ENCODE results near the gene PLXNA4. TPM values are rescaled to one million over a fixed set of nuclear protein-coding genes. Genes with fewer than 3 reads are reported as not detected.

Gene PLXNA4
- total and polyA plus RNA-seq, 11 donors: 1.8 to 22.1 (median 10.5) TPM

DNA sequence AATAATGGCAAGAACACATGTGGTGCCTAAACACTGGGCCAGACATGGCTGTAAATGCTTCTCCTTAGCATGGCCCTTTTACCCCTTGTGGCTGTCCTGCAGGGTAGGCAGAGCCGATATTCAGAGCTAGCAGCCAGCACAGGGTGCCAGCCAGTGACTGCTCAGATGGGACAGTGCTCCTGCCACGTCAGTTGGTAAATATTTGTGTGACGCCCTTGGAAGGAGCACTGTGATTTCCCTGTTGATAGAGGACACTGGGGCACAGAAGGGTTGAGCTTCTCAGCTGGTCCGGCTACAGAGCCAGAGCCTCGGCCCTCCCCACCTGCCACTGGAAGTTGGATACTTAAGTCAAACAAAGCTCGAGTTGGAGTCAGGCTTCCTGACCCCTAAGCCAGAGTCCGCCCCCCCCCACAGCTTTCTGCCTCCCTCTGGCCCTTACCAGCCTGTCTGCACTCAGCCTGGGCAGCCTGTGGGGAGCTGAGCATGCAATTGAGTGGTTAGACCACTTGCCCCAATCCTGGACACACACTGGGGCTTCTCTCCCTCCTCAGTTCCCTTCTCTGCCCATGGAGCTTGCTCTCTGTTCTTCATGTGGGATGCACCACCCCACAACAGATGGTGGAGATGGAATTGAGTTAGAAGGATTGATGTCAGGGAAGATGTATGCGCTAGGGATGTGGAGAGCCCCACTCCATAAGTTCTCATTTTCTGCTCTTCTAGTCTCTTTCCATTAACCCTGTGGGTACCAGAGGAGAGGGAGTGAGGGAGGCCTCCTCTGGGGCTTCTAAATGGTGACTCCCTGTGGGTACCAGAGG is 350.8 kb downstream of the PLXNA4 start:
- Histone ChIP-seq H3K27ac (peak overlapping the region in 5 of 12 donors; percentile 11 to 65 (median 41)), H3K36me3 (no peaks in the 10 kb centered on the region), H3K9me3 (no peaks in the 10 kb centered on the region), H3K27me3 (no peaks in the 10 kb centered on the region), H3K4me3 (no peak overlapping the region), H3K4me1 (peaks cover 0 to 16% (median 0%) of the 10 kb centered on the region in 12 donors)
- DNase-seq (peak in 2 of 5 donors; percentile 29 to 82), ATAC-seq (peak; percentile 74 to 93 (median 85))
- intact Hi-C loops (cut with DNase I): no loop called here
- 46 to 70% (median 59%) methylated on average over 6 to 8 of the region's 8 CpGs for WGBS, 4 donors
- TF ChIP-seq POLR2A (IDR thresholded peaks at IDR 0.05) (no peak), CTCF (IDR thresholded peaks at IDR 0.05) (peak in 1 of 12 donors; percentile 10)

GRCh38 chr7:132221356-132221755 is 354.9 kb downstream of the PLXNA4 start:
- Histone ChIP-seq H3K27ac (no peak overlapping the region), H3K9me3 (no peaks in the 10 kb centered on the region), H3K4me1 (peaks cover 0 to 16% (median 0%) of the 10 kb centered on the region in 12 donors), H3K4me3 (no peak overlapping the region), H3K36me3 (no peaks in the 10 kb centered on the region), H3K27me3 (no peaks in the 10 kb centered on the region)
- DNase-seq (no peak), ATAC-seq (no peak)
- TF ChIP-seq POLR2A (IDR thresholded peaks at IDR 0.05): no peak
- no peak for TF ChIP-seq CTCF (IDR thresholded peaks at IDR 0.05)
- intact Hi-C loops (cut with DNase I): no loop called here

GRCh38 chr7:132220060-132220459 is 356.2 kb downstream of the PLXNA4 start:
- DNase-seq (no peak), ATAC-seq (no peak)
- no peak for TF ChIP-seq POLR2A (IDR thresholded peaks at IDR 0.05)
- no peak for TF ChIP-seq CTCF (IDR thresholded peaks at IDR 0.05)
- Histone ChIP-seq H3K27me3 (no peaks in the 10 kb centered on the region), H3K9me3 (no peaks in the 10 kb centered on the region), H3K27ac (no peak overlapping the region), H3K36me3 (no peaks in the 10 kb centered on the region), H3K4me1 (peaks cover 0 to 6% (median 0%) of the 10 kb centered on the region in 12 donors), H3K4me3 (no peak overlapping the region)
- 92 to 97% (median 93%) methylated on average over 1 of the region's 1 CpG for WGBS, 4 donors
- intact Hi-C loops (cut with DNase I): no loop called here

DNA sequence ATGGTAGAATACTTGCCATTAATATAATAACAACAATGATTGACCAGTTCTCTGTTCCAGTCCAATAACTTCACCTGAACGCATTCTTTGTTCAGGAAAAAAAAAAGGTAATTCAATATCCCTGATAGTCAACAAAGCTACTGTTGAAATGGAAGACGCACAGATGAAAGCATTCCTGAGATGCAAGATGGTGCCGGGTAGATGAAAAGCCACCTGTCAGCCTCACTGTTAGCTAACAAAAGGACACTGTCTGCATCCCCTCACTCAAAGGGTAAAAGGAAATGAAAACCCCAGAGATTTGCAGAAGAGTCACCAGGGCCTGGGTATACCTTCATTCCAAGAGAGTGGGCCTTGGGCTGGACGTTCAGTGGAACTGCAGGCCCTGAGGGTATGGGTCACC is 357.4 kb downstream of the PLXNA4 start:
- no peaks in the 10 kb centered on the region for H3K9me3 ChIP-seq
- no peaks in the 10 kb centered on the region for H3K27me3 ChIP-seq
- ATAC-seq: no peak
- no peak overlapping the region for H3K27ac ChIP-seq
- H3K4me1 ChIP-seq: peaks cover 0 to 2% (median 0%) of the 10 kb centered on the region in 12 donors
- intact Hi-C loops (cut with DNase I): no loop called here
- no peaks in the 10 kb centered on the region for H3K36me3 ChIP-seq
- DNase-seq: no peak
- no peak overlapping the region for H3K4me3 ChIP-seq
- TF ChIP-seq CTCF (IDR thresholded peaks at IDR 0.05) (no peak), POLR2A (IDR thresholded peaks at IDR 0.05) (no peak)
- 87 to 94% (median 88%) methylated on average over 4 of the region's 4 CpGs for WGBS, 4 donors
